Kidney (tissue), 14 donors: ENCODE results near the gene BTBD9. TPM values are rescaled to one million over a fixed set of nuclear protein-coding genes. Genes with fewer than 3 reads are reported as not detected.

Experiments
- DNase-seq, 5 donors: peaks; one replicate each; pipeline ENCODE4 v3.0.0-alpha.2; 2013 to 2020
- FAIRE-seq: peaks from 2 replicates; lab custom pipeline; 2012; peaks lifted over from hg19 to GRCh38; lab: Jason Lieb, UNC
- H3K27ac ChIP-seq, 2 donors: one replicate each; pipeline ENCODE4 v1.7.0; 2013; ENCODE audit warnings: low read depth in 2 of 2, low read length in 2 of 2, inconsistent platforms in 1 of 2
- H3K27me3 ChIP-seq: one replicate; pipeline ENCODE4 v1.7.1; 2013; ENCODE audit warnings: low read length, inconsistent platforms; ENCODE audit not compliant: control insufficient read depth, insufficient read depth
- H3K36me3 ChIP-seq, 3 donors: one replicate each; pipeline versions ENCODE4 v1.7.0 to v1.7.1; 2013; ENCODE audit warnings: low read length in 3 of 3, control low read depth in 1 of 3, inconsistent platforms in 1 of 3; ENCODE audit not compliant: insufficient read depth in 3 of 3, control insufficient read depth in 2 of 3
- H3K4me1 ChIP-seq, 3 donors: one replicate each; pipeline versions ENCODE4 v1.7.0 to v1.7.1; 2013; ENCODE audit warnings: low read length in 3 of 3, inconsistent platforms in 1 of 3, low read depth in 1 of 3; ENCODE audit not compliant: control insufficient read depth in 2 of 3, insufficient read depth in 2 of 3
- H3K4me3 ChIP-seq, 3 donors: one replicate each; pipeline versions ENCODE4 v1.7.0 to v1.8.1; 2013; ENCODE audit warnings: low read length in 3 of 3, control low read depth in 1 of 3, inconsistent platforms in 1 of 3
- H3K9ac ChIP-seq, 3 donors: one replicate each; pipeline versions ENCODE4 v1.7.0 to v1.7.1; 2013; ENCODE audit warnings: low read length in 3 of 3, control low read depth in 1 of 3, inconsistent platforms in 1 of 3
- H3K9me3 ChIP-seq, 3 donors: one replicate each; pipeline versions ENCODE4 v1.7.0 to v1.7.1; 2013; ENCODE audit warnings: low read length in 3 of 3, control low read depth in 1 of 3, inconsistent platforms in 1 of 3; ENCODE audit not compliant: control insufficient read depth in 2 of 3, insufficient read depth in 1 of 3
- CTCF ChIP-seq: IDR thresholded peaks from 3 replicates; pipeline ENCODE4 v1.5.1; 2012; ENCODE audit warnings: mild to moderate bottlenecking, moderate library complexity, borderline replicate concordance; ENCODE audit not compliant: insufficient read depth; ENCODE audit errors: extremely low read depth
- intact Hi-C: fragments of 100-400 bp; cut with DNase I; formaldehyde crosslinking; loops from one replicate; pipeline ENCODE4 v1.11.1; 2022
- polyA plus RNA-seq: library from polyadenylated mRNA; stranded (reverse); fragments of 350-450 nt; fragmentation: Illumina TruSeq; extraction: RNeasy Lipid Tissue Mini Kit (QIAGEN cat#74804); gene quantifications from one replicate; pipeline ENCODE4 v1.2.3, GENCODE V29; 2014; ENCODE audit warnings: low read depth, low replicate concordance; ENCODE audit not compliant: insufficient read depth
- total RNA-seq: library from RNA; stranded (reverse); fragmentation: NEBNext Ultra II Directional; extraction: Animal tissue kit (Norgen Biotek cat#: 25700); gene quantifications from one replicate; pipeline ENCODE4 v1.2.1, GENCODE V29; 2021
- donor health status: control.
- donor health status: control.
- donor health status: control.
- donor health status: control.
- donor health status: control.
- donor health status: DM: yes; HTN: yes; CAD: no.
- donor health status: Normal renal cell carcinoma (clear cell type).

BTBD9 gene
- total and polyA plus RNA-seq, 2 donors from 2014 or later: 4.2 to 29.9 TPM

GRCh38 chr6:38346291-38347079 lies 293.2 kb downstream of the BTBD9 start:
- H3K4me3 ChIP-seq: no peak overlapping the region

GRCh38 chr6:38345586-38345985 lies 294.1 kb downstream of the BTBD9 start:
- intact Hi-C loops: no loop called here
- H3K27ac ChIP-seq: no peak overlapping the region
- H3K9ac ChIP-seq: no peak overlapping the region
- H3K9me3 ChIP-seq: no peaks in the 10 kb centered on the region
- FAIRE-seq (no peak), DNase-seq (no peak)
- no peak overlapping the region for H3K4me3 ChIP-seq
- H3K4me1 ChIP-seq: peaks cover 0 to 7% (median 0%) of the 10 kb centered on the region in 3 donors
- H3K36me3 ChIP-seq: no peaks in the 10 kb centered on the region
- H3K27me3 ChIP-seq: no peaks in the 10 kb centered on the region
- TF ChIP-seq CTCF: no peak

More at GRCh38 chr6:38346291-38347079, 293.2 kb downstream of the BTBD9 start:
- Histone ChIP-seq H3K27ac (no peak overlapping the region), H3K36me3 (no peaks in the 10 kb centered on the region), H3K9me3 (no peaks in the 10 kb centered on the region), H3K27me3 (no peaks in the 10 kb centered on the region), H3K4me1 (peaks cover 0 to 7% (median 0%) of the 10 kb centered on the region in 3 donors), H3K9ac (no peak overlapping the region)
- FAIRE-seq: no peak
- DNase-seq: no peak
- intact Hi-C loops: no loop called here
- no peak for TF ChIP-seq CTCF

- no peak for TF ChIP-seq CTCF
- intact Hi-C loops: no loop called here
- Histone ChIP-seq H3K4me3 (no peak overlapping the region), H3K9me3 (no peaks in the 10 kb centered on the region), H3K9ac (no peak overlapping the region), H3K27me3 (no peaks in the 10 kb centered on the region), H3K36me3 (no peaks in the 10 kb centered on the region), H3K27ac (no peak overlapping the region), H3K4me1 (no peaks in the 10 kb centered on the region)
- no peak for FAIRE-seq
- no peak for DNase-seq
These were observed 298.2 kb downstream of the BTBD9 start for GRCh38 chr6:38341496-38341895.
